SH-SY5Y (cell line): ENCODE measurements around the gene PAAF1.

Experiments used
- GATA2 ChIP-seq: IDR thresholded peaks from 2 replicates; pipeline ENCODE4 v1.6.1; 2011; ENCODE audit warnings: mild to moderate bottlenecking, low read depth, low read length
- GATA3 ChIP-seq: IDR thresholded peaks from 2 replicates; pipeline ENCODE4 v1.6.1; 2011; ENCODE audit warnings: low read depth, mild to moderate bottlenecking, low read length, moderate library complexity

The PAAF1 gene

DNA sequence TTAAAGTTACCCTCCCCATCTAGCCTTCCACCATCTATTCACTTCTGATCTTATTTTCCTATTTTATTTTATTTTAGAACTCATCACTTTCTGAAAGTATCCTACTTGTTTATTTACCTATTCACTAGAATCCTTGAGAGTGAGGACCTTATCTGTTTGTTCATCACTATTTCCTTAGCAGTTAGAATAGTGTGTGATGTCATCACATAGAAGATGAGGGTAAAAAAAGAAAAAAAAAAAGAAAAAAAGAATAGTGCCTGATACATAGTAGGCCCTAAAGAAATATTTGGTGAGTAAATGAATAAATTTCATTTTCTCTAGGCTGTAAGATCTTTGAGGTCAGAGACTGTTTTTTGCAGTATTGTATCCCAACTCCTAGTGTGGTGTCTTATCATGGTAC, 36.7 kb downstream of the PAAF1 start:
- TF ChIP-seq GATA2 (no peak), GATA3 (no peak)

GRCh38 chr11:73914284-73914683, 37.5 kb downstream of the PAAF1 start:
- TF ChIP-seq GATA3, result no peak
- no peak for TF ChIP-seq GATA2

GRCh38 chr11:73916435-73916834, 39.6 kb downstream of the PAAF1 start:
- no peak for TF ChIP-seq GATA3
- TF ChIP-seq GATA2, result no peak

DNA sequence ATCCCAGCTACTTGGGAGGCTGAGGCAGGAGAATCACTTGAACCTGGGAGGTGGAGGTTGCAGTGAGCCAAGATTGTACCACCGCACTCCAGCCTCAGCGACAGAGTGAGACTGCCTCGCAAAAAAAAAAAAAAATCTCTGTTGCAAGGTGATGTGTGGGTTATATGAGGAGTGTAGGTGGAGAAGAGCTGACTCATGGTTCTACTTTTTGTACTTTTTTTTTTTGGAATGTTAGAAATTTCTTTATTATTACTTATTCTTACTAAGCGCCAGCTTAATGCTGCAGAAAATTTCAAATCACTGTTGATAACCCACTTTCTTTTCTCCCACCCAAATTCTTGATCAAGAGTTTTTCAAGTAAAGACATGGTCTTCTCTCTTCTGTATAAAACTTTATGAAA, 44.4 kb downstream of the PAAF1 start:
- TF ChIP-seq GATA3, result no peak
- TF ChIP-seq GATA2, result no peak

DNA sequence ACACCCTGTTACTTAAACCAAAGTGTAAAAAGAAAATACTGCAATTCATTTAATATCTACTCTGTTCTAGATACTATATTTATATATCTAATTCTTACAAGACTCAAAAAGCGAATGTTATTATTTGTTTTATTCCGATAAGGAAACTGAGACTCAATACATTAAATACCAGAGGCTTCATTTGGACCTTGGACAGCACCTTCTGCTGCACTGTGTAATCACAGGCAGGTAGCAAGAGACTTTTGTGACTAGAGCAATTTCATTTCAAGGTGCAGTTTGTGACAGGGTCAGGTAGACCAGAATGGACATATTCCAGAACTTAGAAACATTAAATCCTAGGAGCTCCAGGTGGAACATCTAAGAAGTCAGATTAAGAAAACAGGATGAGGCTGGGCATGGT, 52.6 kb downstream of the PAAF1 start:
- TF ChIP-seq GATA2, result no peak
- TF ChIP-seq GATA3, result no peak

- TF ChIP-seq GATA2 (no peak), GATA3 (no peak)
Measured at GRCh38 chr11:73931039-73931645, 54.3 kb downstream of the PAAF1 start.

GRCh38 chr11:73931951-73932350, 55.2 kb downstream of the PAAF1 start:
- no peak for TF ChIP-seq GATA3
- no peak for TF ChIP-seq GATA2

- TF ChIP-seq GATA2 (no peak), GATA3 (no peak)
Measured at GRCh38 chr11:73932781-73933180, 56.0 kb downstream of the PAAF1 start.

GRCh38 chr11:73939096-73939495, 62.3 kb downstream of the PAAF1 start:
- TF ChIP-seq GATA3 (no peak), GATA2 (no peak)

- no peak for TF ChIP-seq GATA2
- no peak for TF ChIP-seq GATA3
Measured at GRCh38 chr11:73940801-73941570, 64.2 kb downstream of the PAAF1 start.

GRCh38 chr11:73942010-73942409, 65.2 kb downstream of the PAAF1 start:
- TF ChIP-seq GATA3 (no peak), GATA2 (no peak)

DNA sequence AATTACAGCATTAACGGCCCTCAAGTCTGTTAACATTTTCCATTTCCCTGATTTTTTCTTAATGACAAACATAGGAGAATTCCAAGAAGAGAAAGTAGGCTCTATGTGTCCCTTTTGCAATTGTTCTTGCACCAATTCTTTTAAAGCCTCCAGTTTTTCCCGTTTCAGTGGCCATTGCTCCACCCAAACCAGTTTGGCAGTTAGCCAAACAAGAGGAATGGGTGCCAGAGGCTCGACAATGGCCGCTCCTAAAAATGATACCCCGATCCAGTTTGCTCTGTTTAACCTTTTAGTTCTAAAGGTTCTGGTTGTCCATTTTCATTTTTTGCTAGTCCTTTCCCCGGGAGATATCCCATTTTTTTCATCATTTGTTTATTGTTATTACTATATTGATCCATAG, 67.3 kb downstream of the PAAF1 start:
- no peak for TF ChIP-seq GATA2
- no peak for TF ChIP-seq GATA3

DNA sequence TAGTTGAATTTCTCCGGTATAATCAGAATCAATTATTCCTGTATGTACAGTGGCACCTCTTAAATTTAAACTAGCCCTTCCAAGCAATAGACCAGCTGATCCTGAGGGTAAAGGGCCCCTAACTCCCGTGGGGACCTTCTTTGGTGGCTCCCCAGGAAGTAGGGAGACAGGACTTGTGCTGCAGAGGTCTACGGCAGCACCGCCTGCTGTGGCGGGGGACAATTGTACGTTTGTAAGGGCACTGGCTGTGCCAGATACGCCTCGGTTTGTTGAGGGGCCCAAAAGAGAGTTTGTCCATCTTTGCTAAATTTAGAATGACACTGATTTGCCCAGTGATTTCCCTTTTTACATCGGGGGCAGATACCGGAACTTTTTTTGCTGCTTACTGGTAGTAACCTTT, 68.1 kb downstream of the PAAF1 start:
- TF ChIP-seq GATA2 (no peak), GATA3 (no peak)

- TF ChIP-seq GATA2, result no peak
- TF ChIP-seq GATA3, result no peak
Measured at GRCh38 chr11:73945396-73945795, 68.6 kb downstream of the PAAF1 start.

- TF ChIP-seq GATA3 (no peak), GATA2 (no peak)
Measured at GRCh38 chr11:73946798-73947458, 70.1 kb downstream of the PAAF1 start.
